GM19468 (cell line): ENCODE data around the gene TMEM132C.
"Not testable (repeated sequence)": the region's sequence is repeated elsewhere in the genome, so short reads cannot be mapped to it uniquely, and the experiment has no call there.

Source experiments
- ATAC-seq: cut with Tn5 transposase; IDR thresholded peaks from one replicate; pipeline ENCODE4 v1.9.1; 2021; ENCODE audit warnings: mild to moderate bottlenecking, moderate library complexity, moderate number of reproducible peaks; ENCODE audit not compliant: unreplicated experiment; ENCODE audit errors: extremely low read depth

TMEM132C gene

GRCh38 chr12:128458301-128458974 lies 191.5 kb downstream of the TMEM132C start:
- no peak for ATAC-seq

- no peak for ATAC-seq
Measured at GRCh38 chr12:128459067-128459466, 192.1 kb downstream of the TMEM132C start.

- no peak for ATAC-seq
Measured at GRCh38 chr12:128463881-128464280, 196.9 kb downstream of the TMEM132C start.

GRCh38 chr12:128467882-128468281 lies 200.9 kb downstream of the TMEM132C start:
- no peak for ATAC-seq

GRCh38 chr12:128468926-128469325 lies 202.0 kb downstream of the TMEM132C start:
- no peak for ATAC-seq

- no peak for ATAC-seq
Measured at GRCh38 chr12:128471491-128471890, 204.5 kb downstream of the TMEM132C start.

GRCh38 chr12:128474916-128475315 lies 207.9 kb downstream of the TMEM132C start:
- no peak for ATAC-seq

- no peak for ATAC-seq
Measured at GRCh38 chr12:128476266-128476665, 209.3 kb downstream of the TMEM132C start.

GRCh38 chr12:128483526-128484255 lies 216.7 kb downstream of the TMEM132C start:
- ATAC-seq, result no peak

GRCh38 chr12:128497376-128497775 lies 230.4 kb downstream of the TMEM132C start:
- ATAC-seq, result not testable (repeated sequence)

- no peak for ATAC-seq
Measured at GRCh38 chr12:128507470-128507869, 240.5 kb downstream of the TMEM132C start.

GRCh38 chr12:128509170-128509569 lies 242.2 kb downstream of the TMEM132C start:
- no peak for ATAC-seq

GRCh38 chr12:128510511-128510910 lies 243.5 kb downstream of the TMEM132C start:
- ATAC-seq, result no peak

- no peak for ATAC-seq
Measured at GRCh38 chr12:128513331-128513730, 246.4 kb downstream of the TMEM132C start.

- no peak for ATAC-seq
Measured at GRCh38 chr12:128513831-128514230, 246.9 kb downstream of the TMEM132C start.

GRCh38 chr12:128518644-128519043 lies 251.7 kb downstream of the TMEM132C start:
- no peak for ATAC-seq

- ATAC-seq, result no peak
Measured at GRCh38 chr12:128519426-128519825, 252.5 kb downstream of the TMEM132C start.

- ATAC-seq, result no peak
Measured at GRCh38 chr12:128521981-128522380, 255.0 kb downstream of the TMEM132C start.

GRCh38 chr12:128524439-128524838 lies 257.5 kb downstream of the TMEM132C start:
- ATAC-seq, result no peak

GRCh38 chr12:128531170-128531569 lies 264.2 kb downstream of the TMEM132C start:
- ATAC-seq, result no peak

- ATAC-seq, result no peak
Measured at GRCh38 chr12:128534906-128535305, 267.9 kb downstream of the TMEM132C start.

GRCh38 chr12:128536810-128537209 lies 269.8 kb downstream of the TMEM132C start:
- ATAC-seq, result no peak
